GM20000 (cell line): Measurements from ENCODE around the gene MATN1.
A peak's percentile ranks its signal among the peaks of the same experiment; 100 is the strongest.

Experiments
- DNase-seq: peaks from one replicate; pipeline ENCODE4 v3.0.0; 2012; ENCODE audit warnings: low spot score
- CTCF ChIP-seq: IDR thresholded peaks from 2 replicates; pipeline ENCODE4 v1.5.1; 2012; ENCODE audit warnings: mild to moderate bottlenecking, control low read depth; ENCODE audit errors: extremely low read depth, missing control alignments

The MATN1 gene

DNA sequence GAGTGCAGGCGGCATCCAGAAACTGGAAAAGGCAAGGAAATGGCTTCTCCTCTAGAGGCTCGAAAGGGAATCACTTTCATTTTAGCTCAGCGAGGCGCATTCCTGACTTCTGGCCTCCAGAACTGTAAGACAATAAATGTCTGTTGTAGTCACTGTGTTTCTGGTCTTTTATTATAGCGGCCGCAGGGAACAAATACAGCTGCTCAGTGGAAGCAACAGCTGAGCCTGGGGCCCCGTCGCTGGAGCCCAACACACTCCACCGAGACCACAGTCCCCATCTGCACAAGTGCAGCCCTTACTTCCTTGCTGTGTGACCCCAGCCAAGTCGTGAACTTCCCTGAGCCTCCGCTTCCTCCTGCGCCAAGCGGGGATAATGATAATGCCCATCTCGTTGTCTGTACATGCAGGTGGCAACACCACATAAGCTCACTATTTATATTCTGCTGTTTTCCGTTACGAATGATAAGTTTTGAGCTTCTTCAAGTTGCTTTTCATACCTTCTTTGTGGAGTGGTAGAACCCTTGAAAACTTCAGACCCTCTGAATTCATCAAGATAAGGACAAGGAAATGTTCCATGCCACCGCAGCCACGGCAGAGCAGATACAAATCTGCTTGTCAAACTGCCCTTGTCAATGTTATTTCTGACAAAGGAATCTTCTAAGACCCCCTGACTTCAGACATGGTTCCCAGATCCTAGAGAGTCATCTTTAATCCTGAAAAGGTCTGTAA is 37.4 kb upstream of the MATN1 start:
- DNase-seq: no peak
- no peak for TF ChIP-seq CTCF

DNA sequence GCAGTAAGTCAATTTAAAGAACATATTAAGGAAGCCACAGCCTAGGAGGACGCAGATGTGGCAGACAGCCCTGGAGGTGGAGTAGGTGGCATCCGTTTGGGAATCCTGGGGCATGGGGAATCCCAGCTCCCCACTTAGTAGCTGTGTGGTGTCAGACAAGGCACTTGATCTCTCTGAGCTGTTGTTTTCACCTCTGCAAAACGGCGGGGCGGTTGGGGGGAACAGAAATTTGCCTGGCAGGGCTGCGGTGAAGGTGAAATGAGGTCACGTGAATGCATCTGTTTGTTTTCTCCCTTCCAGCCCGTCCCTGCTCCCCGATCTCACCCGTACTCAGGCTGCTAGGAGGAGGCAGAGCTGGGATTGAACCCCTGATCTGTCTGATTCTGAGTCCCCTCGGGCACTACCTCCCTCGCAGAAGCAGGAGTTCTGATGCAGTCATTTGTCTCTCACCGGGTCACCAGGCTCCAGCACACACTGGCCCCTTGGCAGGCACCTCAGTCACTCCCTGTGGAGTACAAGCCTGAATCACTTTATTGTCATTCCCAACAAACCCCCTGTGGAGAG is 36.4 kb upstream of the MATN1 start:
- no peak for TF ChIP-seq CTCF
- DNase-seq: no peak

- peak; percentile 69 for DNase-seq
- TF ChIP-seq CTCF: no peak
Observed at GRCh38 chr1:30758785-30759380, 35.5 kb upstream of the MATN1 start.

DNA sequence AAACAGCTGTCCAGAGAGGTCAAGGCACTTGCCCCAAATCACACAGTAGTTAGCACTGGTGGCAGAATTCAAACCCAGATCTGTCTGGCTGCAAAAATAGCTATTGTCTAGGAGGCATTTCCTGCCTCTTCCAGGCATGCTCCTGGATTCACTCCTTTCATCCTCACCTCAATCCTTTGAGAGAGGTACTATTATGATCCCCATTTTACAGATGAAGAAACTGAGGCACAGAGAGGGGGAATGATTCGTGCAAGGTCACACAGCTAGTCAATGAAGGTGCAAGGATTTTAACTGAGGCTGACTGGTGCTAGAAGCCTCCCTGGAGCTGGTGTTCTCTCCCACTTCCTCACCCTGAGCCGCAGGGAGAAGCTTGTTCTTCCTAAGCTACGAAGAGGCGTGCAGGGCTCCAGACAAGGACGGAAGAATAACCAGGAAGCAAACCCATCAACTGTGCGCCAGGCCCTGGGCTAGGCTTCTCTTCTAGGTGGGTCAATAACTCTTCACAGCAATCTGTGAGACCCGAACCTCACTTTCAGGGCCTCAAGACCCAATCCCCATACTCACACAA is 34.8 kb upstream of the MATN1 start:
- no peak for TF ChIP-seq CTCF
- DNase-seq: no peak

GRCh38 chr1:30757352-30758120 is 34.2 kb upstream of the MATN1 start, which contains the start of gene LAPTM5:
LAPTM5 (minus strand) TSS chr1:30757774; CDS start chr1:30757745, 29 bp downstream.
- DNase-seq: no peak
- TF ChIP-seq CTCF: no peak

- TF ChIP-seq CTCF: no peak
- no peak for DNase-seq
Observed at GRCh38 chr1:30756545-30757351, 33.4 kb upstream of the MATN1 start.
